Adrenal gland (tissue), 5 donors: ENCODE data around the gene ANKRD33B.

Source experiments
- POLR2A ChIP-seq, 2 donors: fragments of 450-650 bp; IDR thresholded peaks; one replicate each; pipeline ENCODE4 v1.6.1; 2017; ENCODE audit warnings: antibody characterized with exemption in 2 of 2, mild to moderate bottlenecking in 2 of 2, moderate library complexity in 1 of 2
- TF ChIP-seq, protein P1 (sequence below), 6 experiments: fragments of 450-650 bp in 4 of 6; fragments of 200-600 bp in 2 of 6; sonication (generic) in 1 of 6; IDR thresholded peaks; 1 replicate in 5 of 6; 2 replicates in 1 of 6; pipeline versions ENCODE4 v1.5.1 to v1.8.0; 2016 to 2021; ENCODE audit warnings: antibody characterized with exemption in 6 of 6, mild to moderate bottlenecking in 2 of 6, moderate library complexity in 1 of 6
- donor health status: DM: no; HTN: no; CAD: no.

GRCh38 chr5:10610058-10610457 is 46.2 kb downstream of the ANKRD33B start:
- TF ChIP-seq, protein P1, sequence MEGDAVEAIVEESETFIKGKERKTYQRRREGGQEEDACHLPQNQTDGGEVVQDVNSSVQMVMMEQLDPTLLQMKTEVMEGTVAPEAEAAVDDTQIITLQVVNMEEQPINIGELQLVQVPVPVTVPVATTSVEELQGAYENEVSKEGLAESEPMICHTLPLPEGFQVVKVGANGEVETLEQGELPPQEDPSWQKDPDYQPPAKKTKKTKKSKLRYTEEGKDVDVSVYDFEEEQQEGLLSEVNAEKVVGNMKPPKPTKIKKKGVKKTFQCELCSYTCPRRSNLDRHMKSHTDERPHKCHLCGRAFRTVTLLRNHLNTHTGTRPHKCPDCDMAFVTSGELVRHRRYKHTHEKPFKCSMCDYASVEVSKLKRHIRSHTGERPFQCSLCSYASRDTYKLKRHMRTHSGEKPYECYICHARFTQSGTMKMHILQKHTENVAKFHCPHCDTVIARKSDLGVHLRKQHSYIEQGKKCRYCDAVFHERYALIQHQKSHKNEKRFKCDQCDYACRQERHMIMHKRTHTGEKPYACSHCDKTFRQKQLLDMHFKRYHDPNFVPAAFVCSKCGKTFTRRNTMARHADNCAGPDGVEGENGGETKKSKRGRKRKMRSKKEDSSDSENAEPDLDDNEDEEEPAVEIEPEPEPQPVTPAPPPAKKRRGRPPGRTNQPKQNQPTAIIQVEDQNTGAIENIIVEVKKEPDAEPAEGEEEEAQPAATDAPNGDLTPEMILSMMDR (IDR thresholded peaks at IDR 0.05) = no peak
- TF ChIP-seq POLR2A (IDR thresholded peaks at IDR 0.05) = no peak
